K562 (cell line): ENCODE results near the gene NRXN2. TPM values are rescaled to one million over a fixed set of nuclear protein-coding genes. Genes with fewer than 3 reads are reported as not detected.

ENCODE experiments used
- ATAC-seq: fragments of 200-7000 bp; cut with Tn5 transposase; 3 replicates; pipeline ENCODE4 v1.9.1; 2020; ENCODE audit warnings: moderate library complexity
- BruUV-seq: library from RNA; stranded (reverse); fragments of 400-500 nt; replicated peaks from 2 replicates; lab custom pipeline; 2021; lab: Mats Ljungman, UMichigan
- CTCF ChIA-PET: fragments of 300-600 bp; formaldehyde crosslinking; extraction: SDS; loops from one replicate; lab custom pipeline; 2021; ENCODE audit warnings: low intra/inter-chr PET ratio; lab: Yijun Ruan, JAX
- POLR2A ChIA-PET: fragments of 300-600, 350-650 bp; sonication (Branson Sonifier 250); formaldehyde crosslinking; extraction: SDS; loops from one replicate; lab custom pipeline; 2021; ENCODE audit warnings: antibody characterized with exemption, inconsistent platforms; lab: Yijun Ruan, JAX
- DNase-seq, 4 experiments: peaks; one replicate each; pipeline versions ENCODE4 v3.0.0 to v3.0.0-alpha.2; 2011 to 2018; ENCODE audit warnings: low spot score in 3 of 4, mixed read lengths in 3 of 4; ENCODE audit errors: extremely low read depth in 1 of 4
- FAIRE-seq: peaks from 2 replicates; lab custom pipeline; 2011; peaks lifted over from hg19 to GRCh38; lab: Jason Lieb, UNC
- H2AFZ ChIP-seq: 2 replicates; pipeline ENCODE4 v1.6.0; 2011; ENCODE audit warnings: low read depth, low read length, control low read depth, inconsistent platforms
- H3K27ac ChIP-seq: fragments of 200-600 bp; 3 replicates; pipeline ENCODE4 v1.8.0; 2011; ENCODE audit warnings: low read depth, mild to moderate bottlenecking, control low read depth, inconsistent platforms, low read length, moderate library complexity, mixed read lengths; ENCODE audit errors: extremely low read depth
- H3K27me3 ChIP-seq, 2 experiments: fragments of 300-600 bp in 1 of 2; 2 replicates in 1 of 2; 3 replicates in 1 of 2; pipeline versions ENCODE4 v1.6.0 to v1.8.0; 2011; ENCODE audit warnings: inconsistent platforms in 2 of 2, low read length in 2 of 2, mild to moderate bottlenecking in 1 of 2, mixed read lengths in 1 of 2, moderate library complexity in 1 of 2; ENCODE audit not compliant: control insufficient read depth in 2 of 2, insufficient read depth in 2 of 2
- H3K36me3 ChIP-seq: fragments of 300-600 bp; 3 replicates; pipeline ENCODE4 v1.8.0; 2011; ENCODE audit warnings: mild to moderate bottlenecking, low read length, inconsistent platforms; ENCODE audit not compliant: control insufficient read depth, insufficient read depth
- H3K4me1 ChIP-seq, 2 experiments: fragments of 200-600 bp in 1 of 2; replicated peaks in 1 of 2; 2 replicates in 1 of 2; 3 replicates in 1 of 2; pipeline versions ENCODE4 v1.5.1 to v1.8.0; 2011; ENCODE audit warnings: inconsistent platforms in 2 of 2, low read length in 2 of 2, mild to moderate bottlenecking in 1 of 2, mixed read lengths in 1 of 2, moderate library complexity in 1 of 2; ENCODE audit not compliant: control insufficient read depth in 2 of 2, insufficient read depth in 2 of 2
- H3K4me2 ChIP-seq: 2 replicates; pipeline ENCODE4 v1.6.1; 2011; ENCODE audit warnings: low read length, control low read depth, inconsistent platforms, mixed read lengths; ENCODE audit not compliant: insufficient read depth
- H3K4me3 ChIP-seq: fragments of 200-600 bp; sonication (generic), shearing (Covaris generic); 2 replicates; pipeline ENCODE4 v1.5.1; 2016; ENCODE audit warnings: control low read depth, inconsistent platforms
- H3K79me2 ChIP-seq: fragments of 200-600 bp; 3 replicates; pipeline ENCODE4 v1.8.0; 2011; ENCODE audit warnings: low read length, inconsistent platforms; ENCODE audit not compliant: control insufficient read depth, insufficient read depth
- H3K9ac ChIP-seq, 2 experiments: 2 replicates each; pipeline versions ENCODE4 v1.6.0 to v1.6.1; 2011; ENCODE audit warnings: low read depth in 2 of 2, low read length in 2 of 2, control low read depth in 1 of 2, inconsistent platforms in 1 of 2, mild to moderate bottlenecking in 1 of 2, mixed read lengths in 1 of 2; ENCODE audit not compliant: insufficient read depth in 1 of 2
- H3K9me1 ChIP-seq: one replicate; pipeline ENCODE4 v1.6.0; 2011; ENCODE audit warnings: inconsistent platforms, mild to moderate bottlenecking, low read length, moderate library complexity; ENCODE audit not compliant: control insufficient read depth, insufficient read depth
- H3K9me3 ChIP-seq: replicated peaks from 2 replicates; pipeline ENCODE4 v1.5.1; 2011; ENCODE audit warnings: low read depth, low read length, inconsistent platforms; ENCODE audit not compliant: control insufficient read depth, insufficient read depth
- H4K20me1 ChIP-seq: replicated peaks from 2 replicates; pipeline ENCODE4 v1.6.1; 2011; ENCODE audit warnings: low read length, inconsistent platforms, mixed read lengths; ENCODE audit not compliant: control insufficient read depth, insufficient read depth
- CCNT2 ChIP-seq: IDR thresholded peaks from 2 replicates; pipeline ENCODE4 v1.6.1; 2011; ENCODE audit warnings: borderline replicate concordance, low read depth, mild to moderate bottlenecking, moderate library complexity, mixed read lengths, low read length; ENCODE audit not compliant: insufficient read length; ENCODE audit errors: extremely low read depth
- DMBX1 ChIP-seq: fragments of 250-450 bp; sonication (Bioruptor Pico); IDR thresholded peaks from 2 replicates; pipeline ENCODE4 v1.8.0; 2022; ENCODE audit warnings: inconsistent platforms, mild to moderate bottlenecking, moderate library complexity, borderline replicate concordance
- ESRRB ChIP-seq: fragments of 250-450 bp; sonication (Bioruptor Pico); IDR thresholded peaks from 2 replicates; pipeline ENCODE4 v1.5.0; 2020; ENCODE audit warnings: mild to moderate bottlenecking, moderate library complexity, borderline replicate concordance
- NFE2L1 ChIP-seq: fragments of 450-650 bp; IDR thresholded peaks from 2 replicates; pipeline ENCODE4 v1.6.1; 2016; ENCODE audit warnings: missing genetic modification characterization, low read depth, mild to moderate bottlenecking, missing compliant biosample characterization, moderate library complexity, borderline replicate concordance
- SMAD4 ChIP-seq: fragments of 250-450 bp; sonication (Bioruptor Pico); conservative IDR thresholded peaks from 2 replicates; pipeline ENCODE4 v1.8.0; 2021; ENCODE audit warnings: inconsistent platforms, mild to moderate bottlenecking, moderate library complexity
- TSC22D4 ChIP-seq: fragments of 450-650 bp; IDR thresholded peaks from 2 replicates; pipeline ENCODE4 v1.6.1; 2016; ENCODE audit warnings: missing genetic modification characterization, missing biosample characterization, control low read depth
- ZC3H4 ChIP-seq: sonication (generic); formaldehyde crosslinking; IDR thresholded peaks from 2 replicates; pipeline ENCODE4 v1.9.0; 2021; ENCODE audit warnings: missing genetic modification reagents, borderline replicate concordance
- ZNF79 ChIP-seq: fragments of 250-450 bp; sonication (Bioruptor Pico); IDR thresholded peaks from 2 replicates; pipeline ENCODE4 v1.4.0; 2020; ENCODE audit warnings: low read depth, mild to moderate bottlenecking, moderate library complexity
- ZSCAN29 ChIP-seq: fragments of 450-650 bp; IDR thresholded peaks from 2 replicates; pipeline ENCODE4 v1.6.1; 2017
- WGBS: fragments of 100-300 bp; shearing (Covaris generic); methylation state at CpG from one replicate; pipeline ENCODE4 v1.1.6; 2016; ENCODE audit warnings: low coverage, mixed read lengths; ENCODE audit not compliant: insufficient coverage; ENCODE audit errors: missing lambda C conversion rate; 5-methylcytosine and 5-hydroxymethylcytosine counted together
- in situ Hi-C: fragments of 300-500 bp; cut with MboI; formaldehyde crosslinking; loops from 4 replicates; pipeline ENCODE4 v1.15.0; 2018; ENCODE audit warnings: inconsistent platforms, mixed read lengths
- intact Hi-C: fragments of 100-400 bp; cut with micrococcal nuclease; formaldehyde crosslinking; loops from 2 replicates; pipeline ENCODE4 v1.14.2; 2022
- polyA plus RNA-seq, 8 experiments: library from polyadenylated mRNA; depleted of rRNA in 4 of 8; stranded (reverse) in 5 of 8; unstranded in 3 of 8; fragments of >200 nt; fragmentation: Nextera tagmentation in 2 of 8; fragmentation: Illumina TruSeq in 1 of 8; extraction: Ambion mirVana in 2 of 8; extraction: Trizol in 1 of 8; gene quantifications; 2 replicates each; pipeline versions ENCODE4 v1.2.1 to v1.2.3, GENCODE V29; 2011 to 2014; ENCODE audit warnings: inconsistent platforms in 1 of 8, missing spikeins in 1 of 8
- total RNA-seq, 7 experiments: library from RNA; depleted of rRNA in 6 of 7; stranded (reverse); fragments of >200 nt in 6 of 7; fragmentation: Illumina TruSeq in 2 of 7; extraction: Trizol in 2 of 7; gene quantifications; 2 replicates each; pipeline versions ENCODE4 v1.2.1 to v1.2.3, GENCODE V29; 2011 to 2021; ENCODE audit warnings: low replicate concordance in 1 of 7
- TF ChIP-seq, protein P1 (sequence below), 3 experiments: fragments of 200-800 bp in 1 of 3; fragments of 250-450 bp in 1 of 3; fragments of 450-650 bp in 1 of 3; sonication (Bioruptor Pico) in 1 of 3; sonication (Bioruptor generic) in 1 of 3; formaldehyde crosslinking in 1 of 3; IDR thresholded peaks; 2 replicates each; pipeline versions ENCODE4 v1.6.1 to v1.8.0; 2016 to 2022; ENCODE audit warnings: mild to moderate bottlenecking in 2 of 3, missing genetic modification characterization in 2 of 3, missing compliant biosample characterization in 1 of 3, moderate library complexity in 1 of 3
- TF ChIP-seq, protein P2 (sequence below): fragments of 450-650 bp; formaldehyde crosslinking; IDR thresholded peaks from 2 replicates; pipeline ENCODE4 v1.4.0; 2020; ENCODE audit warnings: mild to moderate bottlenecking, moderate library complexity
- TF ChIP-seq, protein P3 (sequence below): IDR thresholded peaks from 2 replicates; pipeline ENCODE4 v1.6.1; 2011; ENCODE audit not compliant: insufficient read length; ENCODE audit errors: extremely low read depth

Gene NRXN2
- total and polyA plus RNA-seq, 9 of the 15 experiments (the other 6 are each of a cell fraction or from before 2014, with no cell fraction given), result 0.07 to 0.47 (median 0.15) TPM; not detected in 4

DNA sequence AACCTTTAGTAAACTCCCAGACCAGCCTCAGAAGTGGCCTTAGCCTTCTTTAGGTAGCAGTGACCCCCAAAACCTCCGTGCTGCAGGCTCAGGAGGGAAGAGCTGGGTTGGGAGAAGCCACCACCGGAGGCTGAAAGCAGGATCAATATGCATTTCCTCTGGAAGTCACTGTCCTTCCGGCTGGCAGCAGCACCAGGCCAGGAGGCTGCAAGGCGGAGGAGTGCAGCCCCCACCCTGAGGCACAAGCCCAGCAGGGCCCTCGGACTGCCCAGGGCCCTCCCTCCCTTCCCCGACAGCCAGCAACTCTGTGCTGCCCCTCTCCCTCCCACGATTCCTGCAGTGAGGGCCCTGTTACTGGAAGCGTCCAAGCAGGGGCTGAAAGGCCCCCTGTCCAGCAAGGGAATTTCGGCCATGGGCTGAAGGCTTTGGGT is 3.2 kb upstream of the NRXN2 start:
- H3K9me3 ChIP-seq, result no peaks in the 10 kb centered on the region
- ChIA-PET POLR2A (interaction anchor here (0.6 to 1.5 kb wide), 2 partner anchors 13 to 85 kb away, joined by 3 read pairs; no protein-coding TSS in a partner anchor), CTCF (no interaction called here)
- no peak for ATAC-seq
- H3K9me1 ChIP-seq, result no peaks in the 10 kb centered on the region
- no peak overlapping the region for H2AFZ ChIP-seq
- no peak for FAIRE-seq
- DNase-seq, result no peak
- no peak overlapping the region for H3K4me2 ChIP-seq
- H3K27ac ChIP-seq, result no peak overlapping the region
- H3K36me3 ChIP-seq, result no peaks in the 10 kb centered on the region
- no peak overlapping the region for H3K4me3 ChIP-seq
- TF ChIP-seq, protein P1, sequence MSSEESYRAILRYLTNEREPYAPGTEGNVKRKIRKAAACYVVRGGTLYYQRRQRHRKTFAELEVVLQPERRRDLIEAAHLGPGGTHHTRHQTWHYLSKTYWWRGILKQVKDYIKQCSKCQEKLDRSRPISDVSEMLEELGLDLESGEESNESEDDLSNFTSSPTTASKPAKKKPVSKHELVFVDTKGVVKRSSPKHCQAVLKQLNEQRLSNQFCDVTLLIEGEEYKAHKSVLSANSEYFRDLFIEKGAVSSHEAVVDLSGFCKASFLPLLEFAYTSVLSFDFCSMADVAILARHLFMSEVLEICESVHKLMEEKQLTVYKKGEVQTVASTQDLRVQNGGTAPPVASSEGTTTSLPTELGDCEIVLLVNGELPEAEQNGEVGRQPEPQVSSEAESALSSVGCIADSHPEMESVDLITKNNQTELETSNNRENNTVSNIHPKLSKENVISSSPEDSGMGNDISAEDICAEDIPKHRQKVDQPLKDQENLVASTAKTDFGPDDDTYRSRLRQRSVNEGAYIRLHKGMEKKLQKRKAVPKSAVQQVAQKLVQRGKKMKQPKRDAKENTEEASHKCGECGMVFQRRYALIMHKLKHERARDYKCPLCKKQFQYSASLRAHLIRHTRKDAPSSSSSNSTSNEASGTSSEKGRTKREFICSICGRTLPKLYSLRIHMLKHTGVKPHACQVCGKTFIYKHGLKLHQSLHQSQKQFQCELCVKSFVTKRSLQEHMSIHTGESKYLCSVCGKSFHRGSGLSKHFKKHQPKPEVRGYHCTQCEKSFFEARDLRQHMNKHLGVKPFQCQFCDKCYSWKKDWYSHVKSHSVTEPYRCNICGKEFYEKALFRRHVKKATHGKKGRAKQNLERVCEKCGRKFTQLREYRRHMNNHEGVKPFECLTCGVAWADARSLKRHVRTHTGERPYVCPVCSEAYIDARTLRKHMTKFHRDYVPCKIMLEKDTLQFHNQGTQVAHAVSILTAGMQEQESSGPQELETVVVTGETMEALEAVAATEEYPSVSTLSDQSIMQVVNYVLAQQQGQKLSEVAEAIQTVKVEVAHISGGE (CRISPR knock-in tag; IDR thresholded peaks at IDR 0.05), result no peak
- TF ChIP-seq, protein P2, sequence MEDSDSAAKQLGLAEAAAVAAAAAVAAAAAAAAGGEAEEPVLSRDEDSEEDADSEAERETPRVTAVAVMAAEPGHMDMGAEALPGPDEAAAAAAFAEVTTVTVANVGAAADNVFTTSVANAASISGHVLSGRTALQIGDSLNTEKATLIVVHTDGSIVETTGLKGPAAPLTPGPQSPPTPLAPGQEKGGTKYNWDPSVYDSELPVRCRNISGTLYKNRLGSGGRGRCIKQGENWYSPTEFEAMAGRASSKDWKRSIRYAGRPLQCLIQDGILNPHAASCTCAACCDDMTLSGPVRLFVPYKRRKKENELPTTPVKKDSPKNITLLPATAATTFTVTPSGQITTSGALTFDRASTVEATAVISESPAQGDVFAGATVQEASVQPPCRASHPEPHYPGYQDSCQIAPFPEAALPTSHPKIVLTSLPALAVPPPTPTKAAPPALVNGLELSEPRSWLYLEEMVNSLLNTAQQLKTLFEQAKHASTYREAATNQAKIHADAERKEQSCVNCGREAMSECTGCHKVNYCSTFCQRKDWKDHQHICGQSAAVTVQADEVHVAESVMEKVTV (CRISPR knock-in tag), result no peak
- TF ChIP-seq DMBX1 (CRISPR knock-in tag) (no peak), NFE2L1 (tag) (no peak), ZSCAN29 (no peak), ESRRB (CRISPR knock-in tag) (no peak), ZNF79 (CRISPR knock-in tag) (no peak), TSC22D4 (tag) (no peak), CCNT2 (no peak), SMAD4 (CRISPR knock-in tag) (no peak), ZC3H4 (CRISPR knock-in tag) (no peak)
- TF ChIP-seq, protein P3, sequence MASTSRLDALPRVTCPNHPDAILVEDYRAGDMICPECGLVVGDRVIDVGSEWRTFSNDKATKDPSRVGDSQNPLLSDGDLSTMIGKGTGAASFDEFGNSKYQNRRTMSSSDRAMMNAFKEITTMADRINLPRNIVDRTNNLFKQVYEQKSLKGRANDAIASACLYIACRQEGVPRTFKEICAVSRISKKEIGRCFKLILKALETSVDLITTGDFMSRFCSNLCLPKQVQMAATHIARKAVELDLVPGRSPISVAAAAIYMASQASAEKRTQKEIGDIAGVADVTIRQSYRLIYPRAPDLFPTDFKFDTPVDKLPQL, result no peak
- peaks cover 0 to 29% of the 10 kb centered on the region in 2 experiments; a peak in 4 of 5 replicates for H3K4me1 ChIP-seq
- intact Hi-C loops, result loop anchor here (10.0 kb wide), 1 partner anchor 71 kb away; no protein-coding TSS in a partner anchor
- H3K9ac ChIP-seq, result peak overlapping the region in 1 of 2 experiments; percentile 65; a peak in 1 of 4 replicates
- H4K20me1 ChIP-seq, result no peaks in the 10 kb centered on the region; the same call in 1 of the 2 replicates
- H3K27me3 ChIP-seq, result peaks cover 0 to 4% of the 10 kb centered on the region in 2 experiments; a peak in 1 of 5 replicates
- in situ Hi-C loops, result no loop called here
- BruUV-seq, result no TSS peak
- no peaks in the 10 kb centered on the region for H3K79me2 ChIP-seq
- 6% methylated on average over 7 of the region's 9 CpGs for WGBS
